ENCODE data around the gene SPRYD7.
"Not testable (repeated sequence)": the region's sequence is repeated elsewhere in the genome, so short reads cannot be mapped to it uniquely, and the experiment has no call there.

SPRYD7 gene, protein sequence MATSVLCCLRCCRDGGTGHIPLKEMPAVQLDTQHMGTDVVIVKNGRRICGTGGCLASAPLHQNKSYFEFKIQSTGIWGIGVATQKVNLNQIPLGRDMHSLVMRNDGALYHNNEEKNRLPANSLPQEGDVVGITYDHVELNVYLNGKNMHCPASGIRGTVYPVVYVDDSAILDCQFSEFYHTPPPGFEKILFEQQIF
- total RNA-seq: 4.5 to 18.2 (median 13.2) reads per million in 18 experiments

DNA sequence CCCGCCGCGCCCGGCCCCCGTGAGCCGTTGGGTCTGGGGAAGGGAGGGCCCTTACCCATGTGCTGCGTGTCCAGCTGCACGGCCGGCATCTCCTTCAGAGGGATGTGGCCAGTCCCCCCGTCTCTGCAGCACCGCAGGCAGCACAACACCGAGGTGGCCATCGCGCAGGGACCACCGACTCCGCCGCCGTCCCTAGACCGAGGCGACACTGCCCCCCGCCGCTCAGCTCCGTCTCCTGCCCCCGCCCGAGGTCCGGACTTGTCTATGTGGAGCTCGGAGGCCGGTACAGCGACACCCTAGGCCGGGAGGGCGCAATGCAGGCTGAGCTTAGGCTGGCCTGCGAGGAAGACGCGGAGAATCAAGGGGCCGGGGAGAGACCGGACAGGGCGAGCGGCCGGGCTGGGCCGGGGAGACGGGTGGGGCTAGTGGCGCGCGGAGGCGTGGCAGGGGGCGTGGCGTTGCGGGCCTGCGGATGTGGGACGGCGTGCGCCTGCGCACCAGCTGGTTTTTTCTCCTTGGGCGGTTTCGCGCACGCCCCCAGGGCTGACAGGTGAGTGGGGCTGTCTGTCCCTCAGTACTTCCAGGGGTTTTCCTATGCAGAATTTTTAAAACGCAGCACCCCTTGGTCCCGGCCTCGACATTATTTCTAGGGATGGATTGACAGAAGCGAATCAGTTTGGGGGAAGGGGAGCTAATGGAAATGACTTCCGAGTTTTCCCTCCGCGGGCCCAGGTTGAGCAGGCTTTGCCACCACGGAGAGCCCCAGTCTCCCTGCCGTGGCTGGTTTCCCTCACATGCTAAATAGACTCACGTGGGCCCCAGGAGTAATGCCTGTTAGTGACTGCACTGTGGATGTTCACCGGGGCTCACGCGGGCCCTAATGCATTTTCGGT, at the start of gene SPRYD7:
Gene SPRYD7, minus strand, starts transcription at position 266 of the 893 bp plus-strand sequence. Its CDS starts 105 bp downstream, at position 161.
- peak; percentile 99 for DNase-seq

DNA sequence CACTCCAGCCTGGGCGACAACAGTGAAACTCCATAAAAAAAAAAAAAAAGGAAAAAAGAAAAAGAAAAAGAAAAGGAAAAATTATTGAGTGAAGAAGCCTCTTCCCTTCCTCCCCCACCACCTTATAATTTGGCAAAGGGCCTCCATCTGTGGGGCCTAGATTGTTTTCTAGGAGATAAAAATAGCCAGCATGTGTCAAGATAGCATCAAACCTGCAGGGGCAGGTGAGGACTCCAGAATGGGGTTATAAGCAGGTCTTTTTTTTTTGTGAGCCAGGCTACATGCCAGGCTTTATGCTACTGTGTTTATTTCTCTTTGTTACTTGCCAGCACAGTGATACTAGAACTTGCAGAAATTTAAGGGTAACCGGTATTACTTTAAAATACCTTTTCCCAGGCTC, 49.0 kb upstream of the SPRYD7 start:
- no peak for DNase-seq

DNA sequence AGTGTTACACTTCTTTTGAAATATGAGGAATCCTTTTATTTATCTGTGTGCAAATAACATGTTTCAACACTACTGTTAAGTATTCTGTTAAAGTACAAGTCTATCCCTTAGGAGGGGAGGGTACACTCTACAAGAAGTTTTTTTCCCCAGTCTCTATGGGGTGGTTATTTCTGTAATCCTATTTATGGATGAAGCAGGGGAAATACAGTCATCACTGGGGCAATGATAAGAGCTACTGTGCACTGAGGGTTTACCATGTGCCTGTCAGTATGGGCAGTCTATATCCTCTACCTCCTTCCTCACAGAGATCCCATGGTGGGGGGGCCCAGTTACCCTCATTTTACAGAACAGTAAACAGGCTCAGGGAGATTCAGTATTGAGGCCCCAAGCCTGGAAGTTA, 44.1 kb upstream of the SPRYD7 start:
- DNase-seq: no peak

DNA sequence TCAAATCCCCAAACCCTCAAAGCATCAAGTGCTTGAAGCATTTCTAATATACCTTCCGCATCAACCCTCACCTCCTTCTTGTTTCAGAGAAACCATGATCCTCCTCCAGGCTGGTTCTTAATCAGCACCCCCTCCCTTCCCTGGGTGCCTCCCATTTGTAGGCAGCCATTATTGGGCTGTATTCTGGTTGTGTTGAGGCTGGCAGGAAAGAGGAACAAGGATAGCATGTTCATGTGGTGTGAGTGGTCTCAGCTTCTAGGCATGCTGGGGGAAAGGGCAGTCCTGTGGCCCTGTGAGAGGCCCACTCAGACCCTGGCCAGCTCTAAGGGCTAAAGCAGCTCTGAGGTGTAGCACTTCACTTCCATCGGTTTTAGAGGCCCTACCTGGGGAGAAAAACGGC, 41.9 kb upstream of the SPRYD7 start:
- DNase-seq: no peak

DNA sequence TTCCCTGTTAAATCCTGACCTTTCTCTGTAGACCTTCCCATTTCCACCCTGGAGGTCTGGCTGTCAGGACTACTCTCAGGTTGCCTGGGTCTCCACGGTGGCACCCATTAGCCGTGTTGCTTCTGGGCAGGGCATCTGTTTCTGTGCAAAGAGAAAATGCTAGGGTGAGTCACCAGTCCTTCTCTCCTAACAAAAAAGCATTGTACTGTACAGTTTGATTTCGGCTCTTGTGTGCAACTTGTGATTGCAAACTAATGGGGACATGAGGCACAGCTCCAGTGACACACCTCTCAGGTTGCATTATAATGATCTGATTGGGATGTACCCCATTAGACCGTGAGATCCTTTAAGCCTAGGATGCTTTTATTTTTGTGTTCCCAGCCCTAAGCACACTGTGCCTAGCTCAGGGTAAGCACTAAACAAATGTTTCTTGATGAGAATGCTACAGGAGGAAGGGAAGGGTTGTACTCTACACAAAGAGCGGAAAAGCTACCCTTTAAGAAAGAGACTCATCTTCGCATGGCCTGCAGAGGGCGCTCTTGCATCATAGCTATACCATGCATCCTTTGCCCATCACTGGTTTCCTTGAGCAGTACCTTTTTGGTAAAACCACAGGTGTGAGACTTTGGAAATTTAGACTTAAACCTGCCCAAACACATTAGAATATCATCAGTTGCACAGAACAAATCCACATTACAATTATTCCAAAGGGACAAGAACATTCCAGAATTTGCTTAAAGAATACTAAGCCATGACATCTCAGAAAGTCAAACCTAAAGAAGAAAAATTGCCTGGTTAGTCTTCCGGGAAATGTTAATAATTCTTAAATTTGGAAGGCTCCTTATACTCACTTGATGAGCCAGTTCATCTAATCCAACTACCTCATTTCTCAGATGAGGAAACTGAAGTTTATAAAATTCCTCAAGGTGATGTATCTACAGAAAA, 40.4 kb upstream of the SPRYD7 start:
- DNase-seq: peak; percentile 54 to 74

DNA sequence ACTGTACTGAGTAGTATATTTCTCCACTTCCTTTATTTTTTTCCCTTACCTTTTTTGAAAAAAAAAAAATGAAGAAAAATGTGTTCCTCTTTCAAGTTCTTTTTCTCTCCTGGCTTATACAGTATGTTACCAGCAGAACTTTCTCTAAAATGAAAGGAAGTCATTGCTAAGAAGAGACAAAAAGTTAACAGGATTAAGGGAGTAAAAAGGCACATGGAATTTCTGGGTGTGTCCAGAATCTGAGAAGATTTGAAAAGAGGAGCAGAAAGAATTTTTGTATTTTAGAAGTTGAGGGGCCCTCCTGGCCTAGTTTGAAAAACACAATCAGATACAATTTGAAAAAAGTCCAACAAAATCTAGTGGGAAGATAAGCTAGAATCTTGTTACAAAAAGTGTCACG, 39.7 kb upstream of the SPRYD7 start:
- DNase-seq: no peak

DNA sequence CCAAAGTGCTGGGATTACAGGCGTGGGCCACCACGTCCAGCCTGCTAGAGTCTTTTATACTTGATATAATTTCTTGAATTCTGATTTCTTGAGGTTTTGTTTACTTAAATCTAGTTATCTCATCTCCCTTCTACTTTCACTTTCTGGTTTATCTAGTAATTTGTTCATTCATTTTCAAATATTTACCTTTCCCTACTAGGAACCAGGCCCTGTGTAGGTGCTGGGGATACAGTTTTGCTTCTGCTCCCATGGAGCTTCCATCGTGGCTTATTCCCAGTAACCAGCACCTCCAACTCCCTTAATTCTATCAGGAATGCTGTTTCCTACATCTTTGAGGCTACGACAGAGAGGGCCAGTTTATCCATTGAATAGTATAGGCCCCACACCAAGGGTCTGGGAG, 36.6 kb upstream of the SPRYD7 start:
- no peak for DNase-seq

DNA sequence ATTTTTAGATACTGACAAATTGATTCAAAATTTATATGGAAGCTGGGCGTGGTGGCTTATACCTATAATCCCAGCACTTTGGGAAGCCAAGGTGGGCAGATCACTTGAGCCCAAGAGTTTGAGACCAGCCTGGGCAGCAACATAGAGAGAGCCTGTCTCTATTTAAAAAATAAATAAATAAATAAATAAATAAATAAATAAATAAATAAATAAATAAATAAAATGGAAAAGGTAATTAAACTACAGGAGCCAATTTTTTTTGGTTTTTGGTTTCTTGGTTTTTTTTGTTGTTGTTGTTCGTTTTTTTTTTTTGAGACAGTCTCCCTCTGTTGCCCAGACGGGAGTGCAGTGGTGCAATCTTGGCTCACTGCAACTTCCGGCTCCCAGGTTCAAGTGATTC, 31.3 kb upstream of the SPRYD7 start:
- no peak for DNase-seq

DNA sequence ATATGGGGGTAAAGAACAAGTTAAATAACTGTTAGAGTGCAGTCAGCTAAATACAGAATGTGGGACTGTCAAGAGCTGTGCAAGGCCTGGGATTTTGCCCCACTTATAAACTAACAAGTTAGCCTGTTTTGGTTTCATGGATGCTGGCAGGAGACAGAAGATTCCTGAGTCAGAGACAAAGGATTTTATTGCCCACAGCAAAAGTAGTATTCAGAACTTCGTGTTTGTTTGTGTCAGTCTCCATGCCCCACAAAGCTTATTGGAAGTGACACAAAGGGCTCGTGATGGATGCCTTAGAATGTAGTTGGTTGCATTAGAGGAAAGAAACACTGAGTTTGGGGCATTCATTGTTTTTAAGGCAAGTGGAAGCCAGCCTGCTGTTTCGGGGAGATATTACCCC, 22.2 kb upstream of the SPRYD7 start:
- no peak for DNase-seq

DNA sequence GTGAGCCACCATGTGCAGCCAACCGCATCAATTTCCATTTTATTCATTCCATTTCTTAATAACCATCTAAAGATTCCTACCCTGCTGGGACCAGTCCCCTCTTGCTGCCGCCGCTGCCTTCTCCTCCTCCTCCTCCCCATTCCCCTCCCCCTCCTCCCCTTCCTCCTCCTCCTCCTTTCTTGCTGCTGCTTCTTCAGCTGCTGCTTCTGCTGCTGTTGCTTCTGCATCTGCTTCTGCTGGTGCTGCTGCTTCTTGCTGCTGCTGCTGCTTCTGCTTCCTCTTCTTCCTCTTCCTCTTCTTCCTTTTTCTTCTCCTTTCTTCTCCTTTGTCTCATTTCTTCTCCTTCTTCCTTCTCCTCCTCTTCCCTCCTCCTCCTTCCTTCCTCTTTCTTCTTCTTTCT, 20.0 kb upstream of the SPRYD7 start:
- peak; percentile 21 for DNase-seq

DNA sequence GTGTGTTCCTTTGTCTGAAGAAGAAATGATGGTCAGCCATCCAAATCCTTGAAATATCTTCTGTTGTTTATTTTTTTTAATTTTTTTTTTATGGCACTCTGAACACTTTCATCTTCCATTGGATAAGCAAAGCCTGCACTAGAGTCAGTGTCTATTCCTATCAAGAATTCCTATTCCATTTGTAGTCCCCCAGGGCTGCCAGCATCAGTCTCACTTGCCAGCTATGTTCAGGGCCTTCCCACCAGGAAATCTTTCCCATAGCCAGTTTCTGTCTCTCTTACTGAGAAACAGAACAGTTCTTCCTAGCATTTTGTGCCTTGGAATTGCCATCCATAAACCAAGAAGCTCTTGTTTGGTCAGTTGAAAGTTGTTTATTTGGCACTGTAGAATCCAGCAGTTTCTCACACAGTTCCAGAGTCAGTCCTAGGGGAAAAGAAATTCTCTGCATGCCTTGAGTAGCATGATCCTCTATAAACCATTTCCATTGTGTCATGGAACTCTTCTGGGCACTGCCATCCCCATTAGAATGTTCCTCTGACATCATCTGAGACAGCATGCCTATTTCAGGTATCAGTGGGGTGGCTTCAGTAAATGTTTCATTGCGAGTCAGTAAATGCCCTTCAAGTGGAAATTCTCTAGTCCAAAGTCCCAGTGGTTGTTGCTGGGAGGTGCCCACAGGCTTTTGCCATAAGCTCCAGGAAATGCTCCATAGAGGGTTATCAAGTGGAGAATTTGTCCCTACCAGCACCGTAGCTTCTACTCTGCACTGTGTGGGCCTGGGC, 18.7 kb upstream of the SPRYD7 start:
- DNase-seq: no peak

DNA sequence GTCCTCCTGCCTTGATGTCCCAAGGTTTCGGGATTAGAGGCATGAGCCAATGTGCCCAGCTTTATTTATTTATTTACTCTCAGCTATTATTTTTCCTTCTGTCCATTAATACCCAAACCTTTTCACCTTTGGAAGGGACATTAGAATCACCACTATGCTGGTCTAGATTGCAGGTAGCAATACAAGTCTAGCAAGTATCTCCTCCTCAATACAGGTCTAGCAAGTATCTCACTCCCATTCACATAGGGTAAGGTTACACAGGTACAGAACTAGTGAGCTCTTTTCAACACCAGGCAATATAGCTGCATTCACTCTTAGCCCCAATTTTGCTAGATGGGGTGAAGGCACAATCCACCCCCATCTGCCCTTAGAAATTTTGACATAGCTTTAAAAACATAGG, 17.4 kb upstream of the SPRYD7 start:
- no peak for DNase-seq

DNA sequence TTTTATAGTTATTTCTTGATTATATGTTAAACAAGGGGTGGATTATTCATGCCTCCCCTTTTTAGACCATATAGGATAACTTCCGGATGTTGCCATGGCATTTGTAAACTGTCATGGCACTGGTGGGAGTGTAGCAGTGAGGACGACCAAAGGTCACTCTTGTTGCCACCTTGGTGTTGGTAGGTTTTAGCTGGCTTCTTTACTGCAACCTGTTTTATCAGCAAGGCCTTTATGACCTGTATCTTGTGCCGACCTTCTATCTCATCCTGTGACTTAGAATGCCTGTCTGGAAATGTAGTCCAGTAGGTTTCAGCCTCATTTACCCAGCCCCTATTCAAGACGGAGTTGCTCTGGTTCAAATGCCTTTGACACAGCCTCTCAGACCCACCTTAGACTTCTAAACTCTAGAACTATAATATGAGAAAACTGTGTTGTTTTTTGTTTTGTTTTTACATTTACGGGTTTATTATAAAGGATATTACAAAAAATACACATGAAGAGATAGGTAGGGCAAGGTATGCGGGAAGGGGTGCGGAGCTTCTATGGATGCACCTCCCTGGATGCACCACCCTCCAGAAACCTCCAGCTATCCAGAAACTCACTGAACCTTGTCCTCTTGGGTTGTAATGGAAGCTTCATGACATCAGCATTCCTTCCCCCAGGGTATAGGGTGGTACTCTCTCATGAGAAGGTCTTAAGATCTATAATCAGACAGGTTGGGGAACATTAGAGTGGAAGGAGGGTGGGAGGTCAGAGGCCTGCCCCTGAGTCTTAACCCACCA, 15.8 kb upstream of the SPRYD7 start:
- DNase-seq: no peak

DNA sequence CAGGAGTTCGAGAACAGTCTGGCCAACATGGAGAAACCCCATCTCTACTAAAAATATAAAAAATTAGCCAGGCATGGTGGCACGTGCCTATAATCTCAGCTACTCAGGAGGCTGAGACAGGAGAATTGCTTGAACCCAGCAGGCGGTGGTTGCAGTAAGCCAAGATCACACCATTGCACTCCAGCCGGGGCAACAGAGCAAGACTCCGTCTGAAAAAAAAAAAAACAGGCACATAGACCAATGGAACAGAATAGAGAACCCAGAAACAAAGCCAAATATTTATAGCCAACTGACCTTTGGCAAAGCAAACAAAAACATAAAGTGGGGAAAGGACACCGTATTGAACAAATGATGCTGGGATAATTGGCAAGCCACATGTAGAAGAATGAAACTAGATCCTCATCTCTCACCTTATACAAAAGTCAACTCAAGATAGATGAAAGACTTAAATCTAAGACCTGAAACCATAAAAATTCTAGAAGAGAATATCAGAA, 12.7 kb upstream of the SPRYD7 start:
- DNase-seq: not testable (repeated sequence)

DNA sequence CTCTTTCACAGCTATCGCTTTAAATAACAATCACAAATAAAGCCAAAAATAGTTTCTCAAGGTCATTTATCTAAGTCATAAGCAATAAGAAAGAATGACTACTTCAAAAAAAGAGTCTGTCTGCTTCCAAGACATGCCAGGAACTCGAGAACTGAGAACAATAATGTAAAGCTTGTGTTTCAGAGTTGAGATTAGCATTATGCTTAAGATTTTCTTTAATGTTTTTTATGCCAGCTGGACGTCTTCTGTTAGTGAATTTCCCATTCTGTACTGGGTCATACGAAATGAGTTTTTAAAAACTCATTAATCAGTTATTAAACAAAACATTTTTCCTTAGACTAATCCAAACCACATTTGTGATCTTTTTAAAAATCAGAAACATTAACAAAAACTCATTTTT, 3.2 kb upstream of the SPRYD7 start:
- DNase-seq: no peak

DNA sequence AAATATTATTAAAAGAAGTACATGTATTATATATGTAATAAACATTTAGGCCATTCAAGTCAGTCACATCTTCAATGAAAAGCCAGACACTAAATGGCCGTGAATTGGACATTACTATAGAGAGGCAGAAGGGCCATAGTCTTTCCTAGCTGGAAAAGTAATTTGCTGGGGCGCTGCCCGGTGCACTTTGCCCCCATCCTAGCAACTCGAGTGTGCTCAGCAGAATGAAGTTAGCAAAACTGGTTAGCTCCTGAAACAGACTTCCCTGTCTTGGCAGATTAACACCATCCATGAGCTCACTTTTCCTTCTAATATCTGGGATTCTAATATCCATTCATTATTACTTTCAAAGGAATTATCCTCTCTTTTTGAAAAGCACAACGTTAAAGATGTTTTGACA, 2.8 kb upstream of the SPRYD7 start:
- DNase-seq: no peak

DNA sequence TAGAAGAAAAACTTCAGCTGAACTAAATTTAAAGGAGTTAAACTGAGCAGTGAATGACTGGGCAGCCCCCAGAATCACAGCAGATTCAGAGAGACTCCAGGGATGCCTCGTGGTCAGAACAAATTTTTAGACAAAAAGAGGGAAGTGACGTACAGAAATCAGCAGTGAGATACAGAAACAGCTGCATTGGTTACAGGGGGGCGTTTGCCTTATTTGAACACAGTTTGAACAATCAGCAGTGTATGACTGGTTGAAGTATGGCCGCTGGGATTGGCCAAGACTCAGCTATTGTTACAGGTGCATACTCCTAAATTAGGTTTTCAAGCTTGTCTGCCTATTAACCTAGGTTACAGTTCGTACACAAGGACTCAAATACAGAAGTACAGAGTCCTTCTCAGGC, 2.2 kb upstream of the SPRYD7 start:
- peak; percentile 67 to 70 for DNase-seq

DNA sequence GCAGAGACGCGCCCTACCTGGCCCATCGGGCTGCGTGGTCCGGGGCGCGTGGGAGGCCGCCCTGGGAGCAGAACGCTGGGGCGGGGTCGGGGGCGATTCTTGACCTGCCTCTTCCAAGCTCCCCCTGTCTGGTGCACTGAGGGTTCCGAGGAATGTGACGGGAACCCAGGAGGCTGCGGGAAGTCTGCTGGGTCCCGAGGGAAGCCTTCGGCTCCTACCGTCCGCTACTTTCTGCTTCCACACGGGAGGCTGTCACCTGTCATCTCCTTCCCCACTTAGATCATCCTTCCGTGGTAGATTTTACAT, 781 bp upstream of the SPRYD7 start:
- peak in 1 of 2 donors; percentile 3 for DNase-seq

DNA sequence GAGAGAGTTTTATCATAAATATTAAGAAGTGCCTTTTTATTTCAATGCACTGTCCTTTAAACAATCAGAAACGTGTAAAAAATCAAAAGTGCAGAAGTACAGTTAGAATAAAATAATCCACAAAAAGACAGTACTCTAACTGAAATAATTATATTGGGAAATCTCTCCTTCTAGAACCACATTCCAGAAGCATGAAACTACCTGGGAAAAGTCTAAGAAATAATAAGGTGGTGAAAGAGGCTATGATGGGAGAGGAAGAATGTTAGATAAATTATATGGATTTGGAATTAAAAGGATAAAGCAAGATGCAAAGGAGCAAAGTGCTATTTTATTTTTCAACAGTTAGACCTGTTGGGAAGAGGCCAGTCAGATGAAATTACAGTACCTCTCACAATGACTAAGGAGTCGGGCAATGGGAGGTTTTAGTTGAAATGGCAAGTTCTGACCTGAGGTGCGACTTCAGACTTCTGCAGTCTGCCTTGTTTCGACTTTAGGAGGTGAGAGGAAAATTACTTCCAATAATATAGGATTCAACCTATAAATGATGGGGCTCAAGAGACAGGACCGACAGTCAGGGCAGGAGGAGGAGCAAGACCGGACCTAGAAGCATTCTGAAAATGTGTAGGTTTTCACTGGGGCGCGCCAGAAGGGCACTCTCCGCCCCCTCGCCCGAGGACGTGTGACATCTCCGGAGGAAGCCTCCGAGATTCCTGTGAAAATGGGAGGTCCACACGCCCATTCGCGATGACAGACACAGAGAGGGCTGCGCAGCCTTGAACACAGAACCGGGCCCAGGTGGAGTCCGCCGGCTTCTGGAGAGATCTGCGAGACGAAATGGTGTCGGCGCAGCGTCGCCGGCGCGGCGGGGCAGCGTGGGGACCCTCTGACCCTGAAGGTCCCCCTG, 717 bp downstream of the SPRYD7 start:
- DNase-seq: peak; percentile 73 to 87

DNA sequence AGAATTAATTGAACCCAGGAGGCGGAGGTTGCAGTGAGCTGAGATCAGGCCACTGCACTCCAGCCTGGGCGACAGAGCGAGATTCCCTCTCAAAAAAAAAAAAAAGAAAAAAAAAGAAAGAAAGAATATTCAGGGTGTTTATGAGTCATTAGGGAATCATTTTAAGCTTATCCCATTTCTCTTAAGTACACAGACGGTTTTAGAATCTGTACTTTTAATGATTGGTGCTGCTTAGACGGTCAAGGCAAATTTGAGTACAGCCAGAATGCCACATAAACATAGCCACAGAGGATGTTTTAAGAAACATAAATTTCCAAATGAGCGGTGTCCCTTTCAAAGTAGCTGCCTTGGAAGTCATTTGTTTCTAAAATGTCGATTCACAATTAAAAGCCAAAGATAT, 2.6 kb downstream of the SPRYD7 start:
- DNase-seq: no peak

Data from inflammatory macrophage (primary cell).